RWPE1 (cell line): Measurements from ENCODE around the gene KRT36.

Source experiments
- CTCF ChIA-PET: fragments of 350-600 bp; sonication (Branson Sonifier 250); formaldehyde crosslinking; extraction: SDS; loops from one replicate; lab custom pipeline; 2021; lab: Yijun Ruan, JAX
- POLR2A ChIA-PET: fragments of 400-600 bp; formaldehyde crosslinking; extraction: SDS; loops from one replicate; lab custom pipeline; 2020; ENCODE audit warnings: antibody characterized with exemption; ENCODE audit not compliant: low non-redundant PET; lab: Yijun Ruan, JAX
- DNase-seq: peaks from one replicate; pipeline ENCODE4 v3.0.0; 2012; ENCODE audit warnings: low spot score
- H3K27ac ChIP-seq: fragments of 450-650 bp; 2 replicates; pipeline ENCODE4 v1.5.1; 2017
- TF ChIP-seq, protein P1 (sequence below): fragments of 450-650 bp; conservative IDR thresholded peaks from 2 replicates; pipeline ENCODE4 v1.5.1; 2017; ENCODE audit warnings: low read depth, mild to moderate bottlenecking

Gene KRT36

DNA sequence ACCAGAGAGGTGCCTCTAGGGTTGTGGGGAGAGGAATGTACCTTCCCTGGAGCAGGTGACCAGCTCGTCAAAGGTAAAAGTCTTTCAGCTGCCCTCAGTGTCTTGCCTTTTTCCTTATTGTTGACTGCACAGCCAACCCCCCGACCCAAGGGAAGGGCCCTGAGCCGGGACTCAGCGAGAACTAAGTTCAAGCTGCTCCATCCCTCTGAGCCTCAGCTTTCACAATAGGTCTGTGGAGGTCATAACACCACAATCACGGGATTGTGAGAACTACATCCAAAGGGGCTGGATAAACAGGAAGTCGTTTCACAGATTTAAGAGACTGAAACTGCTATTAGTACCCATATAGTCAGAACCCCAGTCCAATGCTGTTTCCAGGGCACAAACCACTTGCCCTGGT is 2.6 kb upstream of the KRT36 start:
- TF ChIP-seq, protein P1, sequence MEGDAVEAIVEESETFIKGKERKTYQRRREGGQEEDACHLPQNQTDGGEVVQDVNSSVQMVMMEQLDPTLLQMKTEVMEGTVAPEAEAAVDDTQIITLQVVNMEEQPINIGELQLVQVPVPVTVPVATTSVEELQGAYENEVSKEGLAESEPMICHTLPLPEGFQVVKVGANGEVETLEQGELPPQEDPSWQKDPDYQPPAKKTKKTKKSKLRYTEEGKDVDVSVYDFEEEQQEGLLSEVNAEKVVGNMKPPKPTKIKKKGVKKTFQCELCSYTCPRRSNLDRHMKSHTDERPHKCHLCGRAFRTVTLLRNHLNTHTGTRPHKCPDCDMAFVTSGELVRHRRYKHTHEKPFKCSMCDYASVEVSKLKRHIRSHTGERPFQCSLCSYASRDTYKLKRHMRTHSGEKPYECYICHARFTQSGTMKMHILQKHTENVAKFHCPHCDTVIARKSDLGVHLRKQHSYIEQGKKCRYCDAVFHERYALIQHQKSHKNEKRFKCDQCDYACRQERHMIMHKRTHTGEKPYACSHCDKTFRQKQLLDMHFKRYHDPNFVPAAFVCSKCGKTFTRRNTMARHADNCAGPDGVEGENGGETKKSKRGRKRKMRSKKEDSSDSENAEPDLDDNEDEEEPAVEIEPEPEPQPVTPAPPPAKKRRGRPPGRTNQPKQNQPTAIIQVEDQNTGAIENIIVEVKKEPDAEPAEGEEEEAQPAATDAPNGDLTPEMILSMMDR, result no peak
- no peak for DNase-seq
- ChIA-PET CTCF (interaction anchor here (0.7 kb wide), 1 partner anchor 171 kb away, joined by 3 read pairs; no protein-coding TSS in a partner anchor), POLR2A (no interaction called here)
- H3K27ac ChIP-seq, result no peak overlapping the region

DNA sequence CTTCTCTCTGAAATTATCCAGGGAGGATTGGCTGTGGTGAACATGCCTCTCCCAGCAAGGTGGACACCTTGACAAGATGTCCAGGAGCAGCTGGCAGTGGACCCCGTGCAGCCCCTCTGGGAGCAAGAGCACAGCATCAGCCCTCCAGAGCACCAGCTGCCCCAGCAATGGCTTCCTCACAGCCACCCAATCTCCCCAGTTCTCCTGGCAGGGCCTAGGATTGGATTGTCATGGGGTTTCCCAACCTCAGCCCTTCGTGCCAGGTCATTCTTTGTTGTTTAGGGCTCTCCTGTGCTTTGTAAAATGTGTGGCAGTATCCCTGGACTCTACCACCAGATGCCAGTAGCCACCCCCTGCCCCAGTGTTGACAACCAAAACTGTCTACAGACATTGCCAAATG is 1.8 kb upstream of the KRT36 start:
- H3K27ac ChIP-seq, result no peak overlapping the region
- CTCF ChIA-PET, result no interaction called here
- TF ChIP-seq, protein P1, result no peak
- POLR2A ChIA-PET, result no interaction called here
- DNase-seq, result no peak

DNA sequence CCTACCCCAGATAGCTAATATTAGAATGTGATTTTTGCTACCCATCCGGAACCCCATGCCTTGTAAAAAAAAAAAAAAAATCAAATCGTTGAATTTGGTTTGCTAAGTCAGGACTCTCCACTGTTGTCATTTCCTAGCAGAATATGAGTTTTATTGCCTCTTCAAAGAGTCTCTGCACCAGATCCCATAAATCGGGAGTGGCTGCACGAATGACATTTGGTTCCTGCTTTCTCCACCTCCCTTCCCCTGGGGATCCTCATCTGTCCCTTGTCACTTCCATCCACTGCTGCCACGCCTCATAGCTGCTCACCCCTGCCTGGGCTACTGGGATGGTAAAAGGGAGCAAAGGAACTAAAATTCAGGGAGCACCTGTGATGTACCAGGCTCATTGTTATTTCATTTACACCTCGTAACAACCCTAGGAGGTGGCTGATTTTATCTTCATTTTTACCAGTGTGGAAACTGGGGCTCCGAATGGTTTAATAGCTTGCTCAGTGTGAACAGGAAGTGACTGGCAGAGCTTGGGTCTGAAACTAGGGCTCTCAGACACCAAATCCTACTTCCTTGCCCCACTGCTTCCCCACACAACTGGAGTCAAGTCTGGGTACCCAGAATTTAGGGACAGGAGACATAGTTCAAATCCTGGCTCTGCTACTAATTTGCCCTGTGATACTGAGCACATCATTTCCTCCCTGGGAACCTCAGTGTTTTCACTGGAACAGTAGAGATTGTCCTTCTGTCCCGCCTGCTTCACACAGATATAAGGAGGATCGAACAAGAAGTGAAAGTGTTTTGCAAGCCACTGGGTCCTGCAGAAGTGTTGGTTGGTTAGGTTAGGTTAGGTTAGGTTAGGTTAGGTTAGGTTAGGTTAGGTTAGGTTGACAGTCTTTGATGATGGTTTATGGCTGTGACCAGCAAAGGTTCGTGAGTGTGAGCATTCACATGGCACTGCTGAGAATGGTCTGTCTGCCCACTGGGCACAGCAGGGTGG is 585 bp upstream of the KRT36 start:
- ChIA-PET POLR2A (no interaction called here), CTCF (interaction anchor here (0.6 to 1.5 kb wide), 2 partner anchors 59 to 168 kb away, joined by 3 to 4 read pairs; no protein-coding TSS in a partner anchor)
- H3K27ac ChIP-seq, result no peak overlapping the region
- TF ChIP-seq, protein P1, result no peak
- DNase-seq, result no peak

DNA sequence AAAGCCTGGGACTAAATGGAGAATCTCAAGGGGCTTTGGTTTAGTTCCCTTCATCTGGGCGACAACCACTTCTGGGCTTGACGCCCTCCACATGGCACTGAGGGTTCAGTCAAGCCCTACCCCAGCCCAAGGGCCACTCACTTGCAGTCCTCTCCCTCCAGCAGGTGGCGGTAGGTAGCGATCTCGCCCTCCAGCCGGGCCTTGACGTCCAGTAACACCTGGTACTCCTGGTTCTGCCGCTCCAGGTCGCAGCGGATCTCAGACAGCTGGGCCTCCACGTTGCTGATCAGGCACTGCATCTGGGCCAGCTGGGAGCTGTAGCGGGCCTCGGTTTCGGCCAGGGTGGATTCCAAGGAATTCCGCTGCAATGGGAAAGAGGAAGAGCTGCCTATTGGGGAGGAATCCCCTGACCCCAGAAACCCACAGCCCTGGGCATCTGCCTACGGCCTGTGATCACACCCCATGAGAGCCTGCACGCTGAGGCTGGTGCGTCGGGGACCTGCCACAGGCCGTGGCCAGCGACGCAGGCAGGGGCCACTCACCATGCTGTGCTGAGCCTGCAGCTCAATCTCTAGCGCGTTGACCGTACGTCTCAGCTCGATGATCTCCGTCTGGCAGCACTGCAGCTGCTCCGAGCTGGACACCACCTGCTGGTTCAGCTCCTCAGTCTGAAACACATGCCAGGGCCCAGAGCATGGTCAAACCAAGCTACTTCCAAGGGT is 2.7 kb downstream of the KRT36 start:
- TF ChIP-seq, protein P1, result no peak; the same call in 1 of the 2 replicates
- POLR2A ChIA-PET, result no interaction called here
- CTCF ChIA-PET, result interaction anchor here (0.7 to 1.6 kb wide), 3 partner anchors 14 to 164 kb away, joined by 3 read pairs; no protein-coding TSS in a partner anchor
- H3K27ac ChIP-seq, result no peak overlapping the region
- DNase-seq, result no peak

DNA sequence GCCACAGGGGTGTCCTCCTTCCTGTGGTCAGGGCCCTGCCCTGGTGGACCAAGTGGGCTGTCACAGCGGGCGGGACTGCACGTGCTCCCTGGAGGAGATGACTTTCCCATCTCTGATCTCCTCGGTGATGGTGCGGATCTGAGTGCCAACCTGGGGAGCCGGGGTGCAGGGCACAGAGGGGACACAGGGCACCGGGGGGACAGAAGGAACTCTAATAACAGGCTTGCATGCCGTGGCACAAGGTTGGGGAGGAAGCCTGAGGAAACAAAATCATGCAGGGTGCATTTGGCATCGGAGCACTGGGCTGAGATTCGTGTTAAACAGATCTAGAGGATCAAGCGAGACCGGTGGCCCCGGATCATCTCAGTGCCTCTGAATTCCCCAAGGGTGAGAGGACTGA is 3.4 kb downstream of the KRT36 start:
- ChIA-PET CTCF (interaction anchor here (0.7 to 1.6 kb wide), 2 partner anchors 15 to 63 kb away, joined by 3 read pairs; no protein-coding TSS in a partner anchor), POLR2A (no interaction called here)
- no peak overlapping the region for H3K27ac ChIP-seq
- no peak for DNase-seq
- TF ChIP-seq, protein P1, result no peak
